RWPE1 (cell line): ENCODE results near the gene GRK4.

Experiments
- CTCF ChIA-PET: fragments of 350-600 bp; sonication (Branson Sonifier 250); formaldehyde crosslinking; extraction: SDS; loops from one replicate; lab custom pipeline; 2021; lab: Yijun Ruan, JAX
- POLR2A ChIA-PET: fragments of 400-600 bp; formaldehyde crosslinking; extraction: SDS; loops from one replicate; lab custom pipeline; 2020; ENCODE audit warnings: antibody characterized with exemption; ENCODE audit not compliant: low non-redundant PET; lab: Yijun Ruan, JAX
- DNase-seq: peaks from one replicate; pipeline ENCODE4 v3.0.0; 2012; ENCODE audit warnings: low spot score
- H3K27ac ChIP-seq: fragments of 450-650 bp; 2 replicates; pipeline ENCODE4 v1.5.1; 2017
- CTCF ChIP-seq: fragments of 450-650 bp; conservative IDR thresholded peaks from 2 replicates; pipeline ENCODE4 v1.5.1; 2017; ENCODE audit warnings: low read depth, mild to moderate bottlenecking

Gene GRK4

GRCh38 chr4:2934077-2934812 lies 29.1 kb upstream of the GRK4 start:
- CTCF ChIA-PET, result no interaction called here
- TF ChIP-seq CTCF, result no peak
- peak overlapping the region; percentile 92 for H3K27ac ChIP-seq
- no peak for DNase-seq
- POLR2A ChIA-PET, result no interaction called here

- H3K27ac ChIP-seq, result peak overlapping the region; percentile 92
- DNase-seq, result peak; percentile 70
- TF ChIP-seq CTCF, result no peak
- CTCF ChIA-PET, result no interaction called here
- POLR2A ChIA-PET, result interaction anchor here (0.6 kb wide), 1 partner anchor 26 kb away, joined by 3 read pairs; no protein-coding TSS in a partner anchor
Observed at GRCh38 chr4:2934813-2935761, 28.3 kb upstream of the GRK4 start.

- H3K27ac ChIP-seq, result peak overlapping the region; percentile 92
- DNase-seq, result peak; percentile 67
- CTCF ChIA-PET, result no interaction called here
Observed at GRCh38 chr4:2935762-2936743, 27.3 kb upstream of the GRK4 start.

GRCh38 chr4:2936773-2937145 lies 26.6 kb upstream of the GRK4 start:
- no peak for TF ChIP-seq CTCF
- peak; percentile 44 for DNase-seq
- peak overlapping the region; percentile 92 for H3K27ac ChIP-seq
- ChIA-PET CTCF (no interaction called here), POLR2A (no interaction called here)

More at GRCh38 chr4:2935762-2936743, 27.3 kb upstream of the GRK4 start:
- POLR2A ChIA-PET, result interaction anchor here (0.6 kb wide), 1 partner anchor 26 kb away, joined by 3 read pairs; no protein-coding TSS in a partner anchor
- no peak for TF ChIP-seq CTCF

GRCh38 chr4:2937146-2937857 lies 26.1 kb upstream of the GRK4 start:
- H3K27ac ChIP-seq, result peak overlapping the region; percentile 92
- ChIA-PET POLR2A (no interaction called here), CTCF (no interaction called here)

More at GRCh38 chr4:2937146-2937857, 26.1 kb upstream of the GRK4 start:
- TF ChIP-seq CTCF, result no peak
- peak; percentile 91 for DNase-seq
